Neuronal stem cell (in vitro differentiated cells): ENCODE data around the gene RASSF7.

Experiments
- DNase-seq: peaks from one replicate; pipeline ENCODE4 v3.0.0-alpha.2; 2013; ENCODE audit warnings: low spot score
- H2AFZ ChIP-seq: one replicate; pipeline ENCODE4 v1.6.1; 2013; ENCODE audit warnings: mild to moderate bottlenecking, low read length, inconsistent platforms
- H2AK5ac ChIP-seq: 2 replicates; pipeline ENCODE4 v1.6.1; 2013; ENCODE audit warnings: low read depth, mild to moderate bottlenecking, inconsistent platforms, low read length, moderate library complexity, mixed read lengths
- H2BK120ac ChIP-seq: 2 replicates; pipeline ENCODE4 v1.6.1; 2013; ENCODE audit warnings: low read depth, mild to moderate bottlenecking, inconsistent platforms, low read length, moderate library complexity, mixed read lengths
- H2BK12ac ChIP-seq: one replicate; pipeline ENCODE4 v1.6.1; 2013; ENCODE audit warnings: low read length, inconsistent platforms
- H2BK15ac ChIP-seq: 2 replicates; pipeline ENCODE4 v1.6.1; 2013; ENCODE audit warnings: mild to moderate bottlenecking, low read length, inconsistent platforms, mixed read lengths
- H2BK5ac ChIP-seq: one replicate; pipeline ENCODE4 v1.6.1; 2013; ENCODE audit warnings: inconsistent platforms, mild to moderate bottlenecking, low read length, moderate library complexity
- H3K14ac ChIP-seq: one replicate; pipeline ENCODE4 v1.6.1; 2013; ENCODE audit warnings: low read length, inconsistent platforms
- H3K18ac ChIP-seq: 2 replicates; pipeline ENCODE4 v1.6.1; 2013; ENCODE audit warnings: low read length, inconsistent platforms
- H3K23ac ChIP-seq: 2 replicates; pipeline ENCODE4 v1.6.1; 2013; ENCODE audit warnings: low read depth, mild to moderate bottlenecking, mixed read lengths, low read length, inconsistent platforms; ENCODE audit not compliant: poor library complexity
- H3K27ac ChIP-seq: replicated peaks from 3 replicates; pipeline ENCODE4 v1.5.1; 2013; ENCODE audit warnings: low read length, inconsistent platforms
- H3K27me3 ChIP-seq, 3 experiments: 2 replicates each; pipeline ENCODE4 v1.6.1; 2013; ENCODE audit warnings: low read length in 3 of 3, mild to moderate bottlenecking in 2 of 3, inconsistent platforms in 1 of 3, low read depth in 1 of 3, mixed read lengths in 1 of 3, moderate library complexity in 1 of 3; ENCODE audit not compliant: control insufficient read depth in 3 of 3, insufficient read depth in 3 of 3
- H3K36me3 ChIP-seq, 2 donors: replicated peaks in 1 of 2; 2 replicates each; pipeline ENCODE4 v1.6.1; 2013; ENCODE audit warnings: low read length in 2 of 2; ENCODE audit not compliant: control insufficient read depth in 2 of 2, insufficient read depth in 2 of 2
- H3K4ac ChIP-seq: 2 replicates; pipeline ENCODE4 v1.6.1; 2013; ENCODE audit warnings: inconsistent platforms, mild to moderate bottlenecking, low read length, moderate library complexity
- H3K4me1 ChIP-seq, 2 donors: 1 replicate in 1 of 2; 2 replicates in 1 of 2; pipeline ENCODE4 v1.6.1; 2013; ENCODE audit warnings: low read length in 2 of 2, low read depth in 1 of 2; ENCODE audit not compliant: control insufficient read depth in 2 of 2, insufficient read depth in 1 of 2
- H3K4me2 ChIP-seq: one replicate; pipeline ENCODE4 v1.6.1; 2013; ENCODE audit warnings: mild to moderate bottlenecking, low read length, inconsistent platforms; ENCODE audit not compliant: insufficient read depth, poor library complexity, severe bottlenecking
- H3K4me3 ChIP-seq, 2 donors: 2 replicates each; pipeline ENCODE4 v1.5.1; 2013; ENCODE audit warnings: low read length in 2 of 2, mild to moderate bottlenecking in 2 of 2, inconsistent platforms in 1 of 2, moderate library complexity in 1 of 2
- H3K79me1 ChIP-seq: one replicate; pipeline ENCODE4 v1.6.1; 2013; ENCODE audit warnings: low read depth, mild to moderate bottlenecking, inconsistent platforms, low read length, moderate library complexity
- H3K9ac ChIP-seq: one replicate; pipeline ENCODE4 v1.6.1; 2013; ENCODE audit warnings: mild to moderate bottlenecking, low read depth, low read length, inconsistent platforms; ENCODE audit not compliant: poor library complexity
- H3K9me3 ChIP-seq, 2 donors: replicated peaks in 1 of 2; 2 replicates each; pipeline versions ENCODE3 to v1.6.1; 2013; ENCODE audit warnings: low read length in 2 of 2, mild to moderate bottlenecking in 2 of 2, inconsistent platforms in 1 of 2, low read depth in 1 of 2, mixed read lengths in 1 of 2, moderate library complexity in 1 of 2; ENCODE audit not compliant: control insufficient read depth in 2 of 2, insufficient read depth in 1 of 2
- H4K8ac ChIP-seq: one replicate; pipeline ENCODE4 v1.6.1; 2013; ENCODE audit warnings: low read depth, mild to moderate bottlenecking, inconsistent platforms, low read length, moderate library complexity
- H4K91ac ChIP-seq: one replicate; pipeline ENCODE4 v1.6.1; 2013; ENCODE audit warnings: low read length, low read depth, mild to moderate bottlenecking, inconsistent platforms; ENCODE audit not compliant: poor library complexity
- WGBS, 2 donors: extraction: QIAGEN DNeasy Blood & Tissue Kit; methylation state at CpG; one replicate each; pipeline ENCODE4 v1.1.7; 2013; ENCODE audit warnings: missing lambda C conversion rate in 2 of 2, mixed read lengths in 1 of 2; ENCODE audit not compliant: insufficient read length in 2 of 2, insufficient replicate concordance in 1 of 2; ENCODE audit errors: extremely low coverage in 2 of 2; 5-methylcytosine and 5-hydroxymethylcytosine counted together
- small RNA-seq: library from polyadenylated mRNA; stranded (forward); fragments of <200 nt; extraction: miRNeasy Mini kit (QIAGEN cat#:217004); gene quantifications from one replicate; pipeline ENCODE3, GENCODE V24; 2013; ENCODE audit not compliant: insufficient read depth

RASSF7 gene

DNA sequence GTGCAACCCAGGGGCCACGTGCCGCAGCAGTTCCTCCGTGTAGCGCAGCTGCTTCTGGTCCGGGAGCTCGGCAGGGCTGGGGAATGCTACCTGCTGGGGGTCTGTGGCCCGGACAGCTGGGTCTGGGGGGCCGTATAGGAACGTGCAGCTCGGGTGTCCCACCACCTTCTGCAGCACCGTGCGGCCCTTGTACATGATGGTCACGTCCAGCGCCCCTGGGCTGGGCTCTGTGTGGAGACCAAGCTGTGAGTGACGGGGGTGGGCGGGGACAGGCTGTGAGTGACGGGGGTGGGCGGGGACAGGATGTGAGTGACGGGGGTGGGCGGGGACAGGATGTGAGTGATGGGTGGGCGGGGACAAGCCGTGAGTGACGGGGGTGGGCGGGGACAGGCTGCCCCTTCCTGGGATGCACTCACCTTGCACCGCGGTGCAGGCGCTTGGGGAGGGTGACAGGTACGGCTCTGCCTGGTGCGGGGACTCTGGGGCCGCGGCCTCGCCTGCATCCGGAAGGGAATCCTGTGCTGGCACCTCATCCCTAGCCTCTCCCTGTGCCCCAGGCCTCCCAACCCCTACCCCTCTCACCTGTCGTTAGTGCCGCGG is 52.7 kb downstream of the RASSF7 start:
- no peak overlapping the region for H3K4ac ChIP-seq
- H4K8ac ChIP-seq: peak overlapping the region; percentile 23
- no peak overlapping the region for H2BK5ac ChIP-seq
- WGBS, 2 donors: no CpG with 5 or more reads among the region's 36 CpGs
- no peak overlapping the region for H3K4me2 ChIP-seq
- H2AFZ ChIP-seq: no peak overlapping the region
- peak overlapping the region; percentile 76 for H3K18ac ChIP-seq
- H3K14ac ChIP-seq: no peak overlapping the region
- H3K27ac ChIP-seq: no peak overlapping the region
- no peaks in the 10 kb centered on the region for H3K9me3 ChIP-seq
- no peak overlapping the region for H4K91ac ChIP-seq
- H2BK15ac ChIP-seq: no peak overlapping the region
- H2BK120ac ChIP-seq: no peak overlapping the region
- DNase-seq: peak; percentile 63
- peaks cover 0 to 2% (median 0%) of the 10 kb centered on the region in 3 experiments for H3K27me3 ChIP-seq
- peaks cover 40 to 59% of the 10 kb centered on the region in 2 donors for H3K36me3 ChIP-seq
- H3K23ac ChIP-seq: no peak overlapping the region
- H3K79me1 ChIP-seq: peaks cover 21% of the 10 kb centered on the region
- H2AK5ac ChIP-seq: peak overlapping the region; percentile 81
- no peak overlapping the region for H3K9ac ChIP-seq
- peaks cover 3 to 7% of the 10 kb centered on the region in 2 donors for H3K4me1 ChIP-seq
- H3K4me3 ChIP-seq: no peak overlapping the region
- no peak overlapping the region for H2BK12ac ChIP-seq

Small RNAs within 50 kb of the gene (small RNA-seq; reads per million reads assigned to genes)
- 1,307 reads per million, percentile 99 among the genes with 10 or more reads in this experiment for gene MIR210
